ENCODE results near the gene GMPR2. TPM values are rescaled to one million over a fixed set of nuclear protein-coding genes. Genes with fewer than 3 reads are reported as not detected.

GMPR2 gene
- total and polyA plus RNA-seq, 3 donors from 2014 or later, result 30.0 to 49.9 (median 42.2) TPM

DNA sequence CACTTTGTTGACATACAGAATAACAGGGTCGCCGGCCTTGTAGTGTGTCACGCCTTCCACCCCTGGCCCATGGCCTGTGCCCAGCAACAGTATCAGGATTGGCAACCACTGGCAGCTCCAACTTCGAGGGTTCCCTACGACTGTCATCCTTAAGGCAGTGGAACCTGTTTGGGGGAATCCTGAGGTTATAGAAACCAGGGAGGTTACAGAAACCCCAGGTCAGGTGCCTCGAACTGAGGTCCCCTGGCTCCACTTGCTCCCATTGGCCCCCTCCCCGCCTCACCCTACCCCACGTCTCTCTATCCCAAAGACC lies 37.9 kb upstream of the GMPR2 start:
- TF ChIP-seq POLR2A (IDR thresholded peaks at IDR 0.05), result no peak
- TF ChIP-seq, protein P1, sequence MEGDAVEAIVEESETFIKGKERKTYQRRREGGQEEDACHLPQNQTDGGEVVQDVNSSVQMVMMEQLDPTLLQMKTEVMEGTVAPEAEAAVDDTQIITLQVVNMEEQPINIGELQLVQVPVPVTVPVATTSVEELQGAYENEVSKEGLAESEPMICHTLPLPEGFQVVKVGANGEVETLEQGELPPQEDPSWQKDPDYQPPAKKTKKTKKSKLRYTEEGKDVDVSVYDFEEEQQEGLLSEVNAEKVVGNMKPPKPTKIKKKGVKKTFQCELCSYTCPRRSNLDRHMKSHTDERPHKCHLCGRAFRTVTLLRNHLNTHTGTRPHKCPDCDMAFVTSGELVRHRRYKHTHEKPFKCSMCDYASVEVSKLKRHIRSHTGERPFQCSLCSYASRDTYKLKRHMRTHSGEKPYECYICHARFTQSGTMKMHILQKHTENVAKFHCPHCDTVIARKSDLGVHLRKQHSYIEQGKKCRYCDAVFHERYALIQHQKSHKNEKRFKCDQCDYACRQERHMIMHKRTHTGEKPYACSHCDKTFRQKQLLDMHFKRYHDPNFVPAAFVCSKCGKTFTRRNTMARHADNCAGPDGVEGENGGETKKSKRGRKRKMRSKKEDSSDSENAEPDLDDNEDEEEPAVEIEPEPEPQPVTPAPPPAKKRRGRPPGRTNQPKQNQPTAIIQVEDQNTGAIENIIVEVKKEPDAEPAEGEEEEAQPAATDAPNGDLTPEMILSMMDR (IDR thresholded peaks at IDR 0.05), result no peak
- Histone ChIP-seq H3K4me3 (peak overlapping the region; percentile 72 to 98), H3K27me3 (no peaks in the 10 kb centered on the region), H3K9me3 (no peaks in the 10 kb centered on the region), H3K4me1 (peaks cover 12% of the 10 kb centered on the region), H3K36me3 (ENCODE audit: low read depth, missing control alignments) (no peaks in the 10 kb centered on the region), H3K27ac (peak overlapping the region; percentile 96 to 98)
- intact Hi-C loops (cut with DNase I; ENCODE audit: low total_unique reads), result no loop called here
- DNase-seq, result no peak
- 35 to 42% methylated on average over 8 of the region's 8 CpGs for WGBS, 2 donors

DNA sequence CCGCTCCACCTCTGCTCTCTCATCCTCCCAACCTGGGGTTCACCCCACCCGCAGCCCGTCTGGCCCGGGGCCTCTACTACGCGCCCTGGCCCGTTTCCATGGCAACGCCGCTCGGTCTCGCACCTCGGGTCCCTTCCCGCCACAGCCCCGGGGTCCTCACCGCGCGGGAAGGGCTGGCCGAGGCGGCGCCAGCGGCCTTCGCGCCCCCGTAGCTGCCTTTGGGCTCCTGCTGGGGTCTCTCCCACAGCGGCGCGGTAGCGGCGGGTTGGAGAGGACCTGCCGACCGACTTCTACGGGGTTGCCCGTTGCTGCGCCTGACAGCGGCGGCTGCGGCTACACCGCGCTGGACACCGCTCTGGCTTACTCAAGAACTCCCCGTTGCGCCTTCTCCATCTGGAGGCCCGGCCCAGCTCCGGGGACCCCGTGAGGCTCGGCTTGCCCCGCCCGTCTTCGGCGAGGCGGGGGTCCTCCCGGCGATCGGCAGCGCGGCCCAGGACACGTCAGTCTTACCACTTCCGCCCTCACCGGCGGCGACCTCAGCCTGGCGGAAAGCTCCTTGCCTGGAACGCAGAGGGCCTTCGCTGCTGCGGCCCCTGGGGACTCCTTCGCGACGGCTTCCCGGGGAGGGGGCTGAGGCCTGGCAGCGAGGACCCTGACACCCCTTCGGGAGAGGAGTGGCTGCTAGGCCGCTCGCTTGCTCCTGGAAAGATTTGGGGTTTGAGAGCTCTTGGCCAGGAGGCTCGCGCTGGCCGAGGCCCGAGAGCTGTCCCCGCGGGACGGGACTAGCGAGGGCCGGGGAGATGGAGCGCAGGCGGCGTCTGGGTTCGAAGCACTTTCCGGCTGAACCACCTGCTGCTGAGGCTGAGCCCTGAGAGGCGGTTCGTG lies 37.3 kb upstream of the GMPR2 start, which contains the start of gene TM9SF1:
TSS of gene TM9SF1 (minus strand) at position 256 of the 885 bp plus-strand sequence. CDS start 422 bp downstream, outside the sequence.
- 0 to 1% methylated on average over 52 to 84 of the region's 89 CpGs for WGBS, 2 donors
- peak within 1 kb of the TSS; percentile 72 to 98 for H3K4me3 ChIP-seq
- TF ChIP-seq, protein P1 (IDR thresholded peaks at IDR 0.05), result no peak
- TF ChIP-seq POLR2A (IDR thresholded peaks at IDR 0.05), result no peak
- no peaks in the 10 kb centered on the region for H3K27me3 ChIP-seq
- no peaks in the 10 kb centered on the region for H3K36me3 ChIP-seq (ENCODE audit: low read depth, missing control alignments)
- peak within 1 kb of the TSS; percentile 96 to 98 for H3K27ac ChIP-seq
- intact Hi-C loops (cut with DNase I; ENCODE audit: low total_unique reads), result no loop called here
- peaks cover 12% of the 10 kb centered on the region for H3K4me1 ChIP-seq
- no peaks in the 10 kb centered on the region for H3K9me3 ChIP-seq
- peak; percentile 91 for DNase-seq

DNA sequence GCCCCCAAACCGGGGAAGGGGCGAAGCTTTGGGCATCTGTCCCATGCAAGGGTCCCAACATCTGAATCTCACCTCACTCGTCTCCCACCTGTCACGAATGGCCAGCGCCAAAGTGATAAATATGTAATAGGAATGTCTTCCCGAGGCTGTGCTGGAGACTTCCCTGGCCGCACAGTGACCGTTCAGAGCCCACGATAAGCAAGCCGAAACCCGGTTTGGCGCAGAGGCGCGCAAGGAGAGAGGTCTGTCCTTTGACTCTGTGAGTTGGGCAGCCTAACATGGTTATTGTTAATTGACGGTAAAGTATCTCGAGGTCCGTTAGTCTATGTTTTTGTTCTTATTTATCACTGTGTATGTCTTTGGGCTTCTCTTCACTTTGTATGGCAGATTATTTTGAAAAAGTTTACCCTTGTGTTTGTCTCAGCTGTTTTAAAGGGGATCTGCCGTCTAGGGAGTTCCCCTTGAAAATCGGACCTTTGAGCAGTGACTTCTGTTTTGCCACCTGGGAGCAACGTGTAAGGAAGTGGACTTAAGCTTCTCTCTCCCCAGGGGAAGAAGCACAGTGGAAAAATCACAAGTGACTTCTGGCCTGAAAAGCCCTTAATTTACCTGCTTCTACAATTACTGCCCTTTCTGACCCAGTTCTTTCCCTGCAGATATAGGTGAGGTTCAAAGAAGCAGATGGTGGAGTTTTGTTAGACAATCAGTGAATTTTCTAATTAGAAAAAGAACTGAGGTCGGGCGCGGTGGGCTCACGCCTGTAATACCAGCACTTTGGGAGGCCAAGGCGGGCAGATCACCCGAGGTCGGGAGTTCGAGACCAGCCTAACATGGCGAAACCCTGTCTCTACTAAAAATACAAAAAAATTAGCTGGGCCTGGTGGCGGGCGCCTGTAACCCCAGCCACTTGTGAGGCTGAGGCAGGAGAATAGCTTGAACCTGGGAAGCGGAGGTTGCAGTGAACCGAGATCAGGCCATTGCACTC lies 36.4 kb upstream of the GMPR2 start:
- 25 to 26% methylated on average over 28 to 33 of the region's 33 CpGs for WGBS, 2 donors
- TF ChIP-seq POLR2A (IDR thresholded peaks at IDR 0.05), result no peak
- TF ChIP-seq, protein P1 (IDR thresholded peaks at IDR 0.05), result no peak
- Histone ChIP-seq H3K36me3 (ENCODE audit: low read depth, missing control alignments) (no peaks in the 10 kb centered on the region), H3K4me1 (peaks cover 12% of the 10 kb centered on the region), H3K27me3 (no peaks in the 10 kb centered on the region), H3K4me3 (peak overlapping the region; percentile 72 to 98), H3K9me3 (no peaks in the 10 kb centered on the region), H3K27ac (peak overlapping the region; percentile 96 to 98)
- intact Hi-C loops (cut with DNase I; ENCODE audit: low total_unique reads), result no loop called here
- no peak for DNase-seq

DNA sequence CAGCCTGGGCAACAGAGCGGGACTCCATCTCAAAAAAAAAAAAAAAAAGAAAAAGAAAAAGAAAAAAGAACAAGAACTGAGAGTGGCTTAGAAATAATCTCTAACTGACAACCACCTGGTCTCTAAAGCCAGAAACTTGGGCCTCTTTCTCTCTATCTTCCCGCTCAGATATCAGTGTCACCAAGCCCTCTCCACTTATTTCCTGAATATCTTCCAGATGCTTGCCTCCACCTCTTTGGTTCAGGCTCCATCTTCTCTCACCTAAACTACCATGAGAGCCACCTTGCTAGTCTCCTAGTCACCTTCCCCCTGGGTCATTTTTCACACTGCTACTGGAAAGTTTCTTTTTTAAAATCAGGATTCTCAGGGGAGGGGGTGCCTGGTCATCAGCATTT lies 35.7 kb upstream of the GMPR2 start:
- H3K36me3 ChIP-seq (ENCODE audit: low read depth, missing control alignments), result no peaks in the 10 kb centered on the region
- intact Hi-C loops (cut with DNase I; ENCODE audit: low total_unique reads), result no loop called here
- no peaks in the 10 kb centered on the region for H3K27me3 ChIP-seq
- peaks cover 12% of the 10 kb centered on the region for H3K4me1 ChIP-seq
- H3K9me3 ChIP-seq, result no peaks in the 10 kb centered on the region
- DNase-seq, result no peak
- no peak overlapping the region for H3K27ac ChIP-seq
- H3K4me3 ChIP-seq, result no peak overlapping the region
- TF ChIP-seq POLR2A (IDR thresholded peaks at IDR 0.05), result no peak
- TF ChIP-seq, protein P1 (IDR thresholded peaks at IDR 0.05), result no peak
- 59 to 80% methylated on average over 2 of the region's 2 CpGs for WGBS, 2 donors

Data from testis (tissue), 3 donors.